Measurements from ENCODE around the gene LRRC8A.

- TF ChIP-seq CTCF (conservative IDR thresholded peaks at IDR 0.05; ENCODE audit: low read length) = no peak
- no peak for TF ChIP-seq EZH2phosphoT487 (IDR thresholded peaks at IDR 0.05; ENCODE audit: borderline replicate concordance)
Measured at GRCh38 chr9:128929560-128929959, 47.6 kb downstream of the LRRC8A start.
